Measurements from ENCODE around the gene KLF15. TPM values are rescaled to one million over a fixed set of nuclear protein-coding genes. Genes with fewer than 3 reads are reported as not detected.

The KLF15 gene
- 10 to 100 TPM in 3 of 4 donors, 1 to 10 TPM in 1; 8.8 to 16.8 (median 14.1) TPM for polyA plus RNA-seq (ENCODE audit: insufficient read length in 4 of 4)

GRCh38 chr3:126357295-126358037 is at the start of gene KLF15:
TSS of gene KLF15 (minus strand) at chr3:126357408. CDS start at chr3:126352922, 4,486 bp downstream.
- peak in 2 of 4 donors; percentile 51 to 80 for DNase-seq (ENCODE audit: low read depth in 4 of 4, low spot score in 2 of 4)

- DNase-seq (ENCODE audit: low read depth in 4 of 4, low spot score in 2 of 4) = no peak
These were observed 49.4 kb upstream of the KLF15 start for GRCh38 chr3:126406389-126407296.

- DNase-seq (ENCODE audit: low read depth in 4 of 4, low spot score in 2 of 4) = no peak
These were observed 45.6 kb upstream of the KLF15 start for GRCh38 chr3:126402666-126403302.

GRCh38 chr3:126402178-126402577 is 45.0 kb upstream of the KLF15 start:
- no peak for DNase-seq (ENCODE audit: low read depth in 4 of 4, low spot score in 2 of 4)

- DNase-seq (ENCODE audit: low read depth in 4 of 4, low spot score in 2 of 4) = no peak
These were observed 44.5 kb upstream of the KLF15 start for GRCh38 chr3:126401611-126402160.

- no peak for DNase-seq (ENCODE audit: low read depth in 4 of 4, low spot score in 2 of 4)
These were observed 42.5 kb upstream of the KLF15 start for GRCh38 chr3:126399756-126400155.

- DNase-seq (ENCODE audit: low read depth in 4 of 4, low spot score in 2 of 4) = no peak
These were observed 42.1 kb upstream of the KLF15 start for GRCh38 chr3:126399351-126399735.

- no peak for DNase-seq (ENCODE audit: low read depth in 4 of 4, low spot score in 2 of 4)
These were observed 41.5 kb upstream of the KLF15 start for GRCh38 chr3:126398423-126399350.

GRCh38 chr3:126397610-126398422 is 40.6 kb upstream of the KLF15 start:
- no peak for DNase-seq (ENCODE audit: low read depth in 4 of 4, low spot score in 2 of 4)

- DNase-seq (ENCODE audit: low read depth in 4 of 4, low spot score in 2 of 4) = no peak
These were observed 39.3 kb upstream of the KLF15 start for GRCh38 chr3:126396536-126396935.

GRCh38 chr3:126395846-126396513 is 38.8 kb upstream of the KLF15 start:
- no peak for DNase-seq (ENCODE audit: low read depth in 4 of 4, low spot score in 2 of 4)

- no peak for DNase-seq (ENCODE audit: low read depth in 4 of 4, low spot score in 2 of 4)
These were observed 37.7 kb upstream of the KLF15 start for GRCh38 chr3:126394977-126395321.

- peak in 3 of 4 donors; percentile 39 to 55 (median 51) for DNase-seq (ENCODE audit: low read depth in 4 of 4, low spot score in 2 of 4)
These were observed 37.2 kb upstream of the KLF15 start, which contains the start of gene CFAP100 for GRCh38 chr3:126394179-126394976. TSS of gene CFAP100 (plus strand) at chr3:126394909. CDS start at chr3:126396001, 1,092 bp downstream.

- no peak for DNase-seq (ENCODE audit: low read depth in 4 of 4, low spot score in 2 of 4)
These were observed 36.4 kb upstream of the KLF15 start for GRCh38 chr3:126393563-126393962.

- DNase-seq (ENCODE audit: low read depth in 4 of 4, low spot score in 2 of 4) = no peak
These were observed 35.0 kb upstream of the KLF15 start for GRCh38 chr3:126392246-126392645.

GRCh38 chr3:126391631-126392030 is 34.4 kb upstream of the KLF15 start:
- DNase-seq (ENCODE audit: low read depth in 4 of 4, low spot score in 2 of 4) = no peak

GRCh38 chr3:126390751-126391150 is 33.5 kb upstream of the KLF15 start:
- no peak for DNase-seq (ENCODE audit: low read depth in 4 of 4, low spot score in 2 of 4)
